Measurements from ENCODE around the gene LARP4B. TPM values are rescaled to one million over a fixed set of nuclear protein-coding genes. Genes with fewer than 3 reads are reported as not detected.

Gene LARP4B
- polyA plus RNA-seq, 3 donors: 7.5 to 15.4 (median 8.8) TPM

DNA sequence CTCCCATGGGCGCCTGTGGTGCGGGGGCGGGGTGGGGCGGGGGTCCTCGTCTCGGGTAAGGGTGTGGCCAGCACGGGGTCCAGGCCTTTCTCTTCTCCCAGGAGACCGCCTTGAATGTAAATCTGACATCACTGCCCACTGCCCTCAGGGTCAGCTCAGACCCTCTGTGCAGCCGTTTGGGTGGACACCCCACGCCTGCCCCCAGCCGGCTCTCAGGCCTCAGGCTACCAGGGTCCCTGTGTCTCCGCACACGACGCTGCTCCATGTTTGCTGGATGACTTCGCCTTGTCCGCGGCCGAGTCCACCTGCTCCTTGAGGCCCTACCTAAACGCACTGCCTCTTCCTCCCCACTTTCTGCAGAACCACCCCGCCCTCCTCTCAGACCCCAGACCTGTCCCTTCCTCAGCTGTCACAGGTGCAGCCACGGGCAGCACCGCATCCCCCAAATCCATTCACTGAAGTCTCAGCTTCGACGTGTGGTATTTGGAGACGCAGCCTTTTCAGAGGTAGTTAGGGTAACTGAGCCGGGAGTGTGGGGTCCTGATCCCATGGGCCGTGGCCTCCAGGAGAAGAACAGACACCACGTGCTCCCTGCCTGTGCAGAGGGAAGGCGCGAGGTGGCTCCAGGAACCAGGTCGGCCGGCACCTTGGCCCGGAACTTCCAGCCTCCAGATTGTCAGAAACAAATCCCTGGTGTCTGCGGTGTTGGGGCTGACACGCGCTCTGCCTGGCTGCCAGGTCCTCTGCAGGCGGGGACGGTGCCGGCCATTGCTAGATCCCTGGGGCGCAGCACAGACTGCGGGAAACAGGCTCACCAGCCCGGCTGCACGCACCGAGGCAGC lies 144.7 kb downstream of the LARP4B start:
- H3K27ac ChIP-seq (ENCODE audit: low read depth, low read length): no peak overlapping the region
- WGBS, 3 donors: 85 to 90% (median 87%) methylated on average over 43 to 44 of the region's 44 CpGs

DNA sequence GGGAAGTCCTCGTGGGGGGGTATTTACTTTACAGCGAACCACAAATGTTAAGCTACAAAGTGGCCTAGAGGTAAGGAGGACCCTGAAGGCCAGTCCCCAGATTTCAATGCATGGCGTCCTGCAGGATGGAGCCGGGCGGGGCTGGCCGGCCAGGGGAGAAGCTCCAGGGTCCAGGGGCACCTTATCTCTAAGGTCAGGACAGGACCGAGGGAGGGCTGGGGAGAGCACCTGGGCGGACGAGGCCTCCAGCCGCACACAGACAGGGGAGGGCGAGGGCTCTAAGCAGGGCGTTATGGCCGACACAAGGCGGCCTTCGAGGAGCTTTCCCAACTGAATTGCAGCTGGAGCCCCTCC lies 145.7 kb downstream of the LARP4B start:
- H3K27ac ChIP-seq (ENCODE audit: low read depth, low read length): no peak overlapping the region
- WGBS, 3 donors: 65 to 92% (median 71%) methylated on average over 15 of the region's 15 CpGs

DNA sequence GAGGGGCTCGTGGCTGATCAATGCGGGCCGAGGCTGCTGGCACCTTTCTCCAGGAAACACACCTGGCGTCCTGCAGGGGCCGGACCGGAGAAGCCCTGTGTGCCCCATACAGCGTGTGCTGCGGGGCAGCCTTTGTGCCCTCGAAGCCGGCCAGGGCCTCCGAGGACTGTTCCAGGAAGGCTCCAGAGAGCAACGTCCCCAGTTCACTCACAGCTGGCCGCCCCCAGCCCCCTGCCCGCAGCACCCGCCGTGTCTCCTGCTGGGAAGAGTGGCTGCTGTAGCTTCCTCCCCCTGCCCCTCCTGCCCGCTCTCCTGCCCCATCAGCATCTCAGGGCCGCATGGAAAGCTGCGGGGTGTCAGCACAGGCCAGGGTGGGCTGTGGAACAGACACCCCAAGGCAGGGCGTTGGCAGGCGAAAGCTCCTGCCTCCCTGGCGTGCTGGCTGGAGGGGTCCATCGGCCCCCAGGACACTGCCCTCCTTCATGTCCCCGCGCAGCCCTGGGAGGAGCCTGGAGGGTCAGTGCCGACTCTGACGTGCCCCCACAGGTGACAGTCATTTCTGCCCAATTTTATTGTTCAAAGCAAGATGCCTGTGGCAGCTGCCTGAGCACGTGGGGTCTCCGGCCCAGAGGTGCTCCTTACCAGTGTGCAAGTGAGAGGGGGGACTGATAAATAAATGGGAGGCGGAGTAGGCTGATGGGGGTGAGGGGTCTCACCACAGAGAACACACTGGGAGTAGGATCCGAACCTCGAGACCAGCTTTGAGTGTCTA lies 146.2 kb downstream of the LARP4B start:
- H3K27ac ChIP-seq (ENCODE audit: low read depth, low read length): no peak overlapping the region
- 50 to 55% (median 52%) methylated on average over 30 to 32 of the region's 32 CpGs for WGBS, 3 donors

DNA sequence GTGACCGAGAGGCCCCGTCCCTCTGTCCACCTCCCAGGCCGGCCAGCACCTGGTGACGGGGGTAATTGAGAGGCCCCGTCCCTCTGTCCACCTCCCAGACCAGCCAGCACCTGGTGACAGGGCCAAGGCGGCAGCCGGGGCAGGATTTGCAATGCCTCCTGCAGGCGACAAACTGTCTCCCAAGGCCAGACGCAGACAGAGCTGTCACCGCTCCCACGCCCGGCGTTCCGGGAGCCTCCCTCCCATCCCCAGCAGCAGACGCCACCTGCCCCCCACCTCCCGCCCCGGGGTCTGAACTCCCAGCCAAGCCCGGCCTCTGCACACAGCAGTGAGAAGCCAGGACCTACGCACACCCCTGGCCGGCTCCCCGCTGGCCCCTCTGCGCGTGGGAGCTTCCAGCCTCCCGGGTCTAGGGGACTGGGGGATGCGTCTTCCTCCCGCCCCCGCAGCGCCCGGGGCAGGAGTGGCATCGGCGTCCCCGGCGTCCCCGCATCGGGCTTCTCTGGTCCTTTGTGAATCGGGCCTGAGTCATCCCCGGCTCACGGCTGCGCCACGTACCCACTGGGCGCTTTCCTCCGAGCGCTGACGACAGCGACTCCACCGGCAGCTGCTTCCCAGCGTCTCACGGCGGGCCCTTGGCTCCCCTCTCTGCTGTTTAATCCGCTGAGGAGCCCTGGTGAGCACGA lies 147.0 kb downstream of the LARP4B start:
- no peak overlapping the region for H3K27ac ChIP-seq (ENCODE audit: low read depth, low read length)

DNA sequence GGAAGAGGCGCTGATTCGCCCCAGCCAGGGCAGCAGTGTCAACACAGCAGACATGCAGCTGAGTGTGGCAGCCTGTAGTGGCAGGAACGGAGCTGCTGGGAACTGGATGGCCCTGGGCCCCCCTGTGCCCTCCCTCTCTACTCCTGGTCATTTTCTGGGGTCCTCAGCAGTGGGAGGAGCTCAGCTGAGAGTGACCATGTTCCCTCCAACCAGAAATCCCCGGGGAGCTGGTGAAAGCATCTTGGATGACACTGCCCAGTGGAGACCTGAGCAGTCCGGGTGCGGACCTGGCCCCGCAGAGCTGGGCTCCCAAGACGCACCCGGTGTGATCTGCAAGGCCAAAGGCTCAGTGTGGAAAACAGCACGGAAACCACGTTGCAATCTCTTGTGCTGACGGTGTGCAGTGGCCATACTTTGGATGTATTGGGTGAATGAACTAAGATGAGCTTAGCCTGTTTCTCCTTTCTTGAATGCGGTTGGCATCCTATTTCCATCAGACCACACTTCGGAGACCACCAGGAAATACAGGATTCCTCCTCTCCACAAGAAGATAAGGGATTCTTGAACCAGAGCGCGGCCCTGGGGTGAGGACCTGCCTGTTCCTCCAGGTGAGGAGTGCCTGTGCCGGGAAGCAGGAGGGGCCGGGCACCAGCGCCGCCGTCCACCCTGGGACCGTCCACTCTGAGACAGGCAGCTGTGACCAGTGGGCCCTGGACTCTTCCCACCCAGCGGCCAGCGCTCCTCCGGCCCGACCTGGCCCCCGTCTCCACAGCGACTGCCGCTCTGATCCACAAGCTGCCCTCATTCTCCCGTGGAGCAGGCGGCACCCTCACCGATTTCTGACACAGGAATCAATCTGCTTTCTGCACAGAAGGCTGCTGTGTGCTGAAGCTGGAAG lies 148.5 kb downstream of the LARP4B start:
- no peak overlapping the region for H3K27ac ChIP-seq (ENCODE audit: low read depth, low read length)
- WGBS, 3 donors: 77 to 88% (median 83%) methylated on average over 32 of the region's 32 CpGs

More for the DNA sequence above, 147.0 kb downstream of the LARP4B start:
- 1 to 5% (median 4%) methylated on average over 46 to 51 of the region's 51 CpGs for WGBS, 3 donors

DNA sequence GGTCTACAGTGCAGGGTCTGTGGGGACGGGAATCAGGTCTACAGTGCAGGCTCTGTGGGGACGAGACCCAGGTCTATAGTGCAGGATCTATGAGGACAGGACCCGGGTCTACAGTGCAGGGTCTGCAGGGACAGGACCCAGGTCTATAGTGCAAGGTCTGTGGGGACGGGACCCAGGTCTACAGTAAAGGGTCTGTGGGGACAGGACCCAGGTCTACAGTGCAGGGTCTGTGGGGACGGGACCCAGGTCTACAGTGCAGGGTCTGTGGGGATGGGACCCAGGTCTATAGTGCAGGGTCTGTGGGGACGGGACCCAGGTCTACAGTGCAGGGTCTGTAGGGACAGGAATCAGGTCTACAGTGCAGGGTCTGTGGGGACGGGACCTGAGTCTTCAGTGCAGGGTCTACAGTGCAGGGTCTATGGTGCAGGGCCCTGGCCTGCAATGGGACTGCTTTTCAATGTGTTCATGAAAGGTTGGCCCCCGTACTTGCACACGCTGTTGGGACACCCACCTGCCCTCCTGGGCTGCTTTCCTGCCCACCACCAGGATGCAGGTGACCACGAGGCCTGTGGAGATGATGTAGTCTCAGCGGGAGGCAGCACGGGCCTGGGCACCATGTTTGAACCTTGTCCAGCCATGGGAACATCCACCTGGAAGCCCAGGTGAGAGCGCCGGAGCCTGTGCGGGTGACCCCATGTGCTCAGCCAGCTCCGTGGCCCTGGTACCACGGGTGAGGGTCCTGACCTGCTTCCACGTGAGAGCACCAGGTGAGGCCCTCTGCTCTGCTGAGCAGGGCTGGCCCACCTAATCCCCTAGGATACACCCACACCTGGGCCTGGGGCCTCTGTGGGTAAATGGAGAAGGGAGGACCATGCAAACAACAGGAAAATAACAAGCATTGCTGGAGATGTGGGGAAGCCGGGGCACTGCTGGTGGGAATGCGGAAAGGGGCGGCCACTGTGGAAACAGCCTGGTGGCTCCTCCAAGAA lies 150.7 kb downstream of the LARP4B start:
- no peak overlapping the region for H3K27ac ChIP-seq (ENCODE audit: low read depth, low read length)
- WGBS, 3 donors: 93 to 95% (median 95%) methylated on average over 20 to 21 of the region's 21 CpGs

DNA sequence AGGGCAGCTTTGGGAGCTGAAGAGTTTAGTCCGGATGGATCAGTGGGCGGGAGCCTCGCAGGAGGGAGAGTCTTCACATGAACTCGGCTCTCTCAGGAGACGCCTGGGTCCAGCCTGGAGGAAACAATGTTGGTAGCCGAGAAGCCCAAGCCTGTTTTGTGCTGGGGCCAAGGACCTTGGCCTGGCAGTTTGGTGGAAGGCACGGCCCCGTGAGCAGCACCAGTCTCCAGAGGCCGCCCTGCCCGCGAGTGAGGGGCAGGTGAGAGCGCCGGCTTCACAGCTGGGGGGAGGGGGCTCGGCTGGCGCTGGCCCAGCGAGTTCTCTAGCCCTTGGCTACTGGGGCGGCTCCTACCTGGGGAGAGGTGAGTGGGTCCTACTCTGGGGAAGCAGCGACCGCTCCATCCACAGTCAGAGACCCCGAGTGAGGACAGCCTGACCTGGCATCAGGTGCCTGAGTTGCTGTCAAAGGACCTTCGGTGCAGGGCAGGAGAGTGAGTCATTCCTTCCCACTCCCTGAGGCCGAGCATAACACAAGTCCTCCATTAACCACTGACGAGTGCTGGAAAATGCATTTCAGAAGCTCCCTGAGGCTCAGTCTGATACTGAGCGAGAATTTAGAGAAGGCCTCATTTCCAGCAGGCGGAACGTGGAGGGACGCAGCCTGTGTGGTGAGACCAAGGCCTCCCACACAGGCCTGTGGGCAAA lies 152.7 kb downstream of the LARP4B start:
- WGBS, 3 donors: 76 to 80% (median 79%) methylated on average over 27 of the region's 27 CpGs
- H3K27ac ChIP-seq (ENCODE audit: low read depth, low read length): no peak overlapping the region

DNA sequence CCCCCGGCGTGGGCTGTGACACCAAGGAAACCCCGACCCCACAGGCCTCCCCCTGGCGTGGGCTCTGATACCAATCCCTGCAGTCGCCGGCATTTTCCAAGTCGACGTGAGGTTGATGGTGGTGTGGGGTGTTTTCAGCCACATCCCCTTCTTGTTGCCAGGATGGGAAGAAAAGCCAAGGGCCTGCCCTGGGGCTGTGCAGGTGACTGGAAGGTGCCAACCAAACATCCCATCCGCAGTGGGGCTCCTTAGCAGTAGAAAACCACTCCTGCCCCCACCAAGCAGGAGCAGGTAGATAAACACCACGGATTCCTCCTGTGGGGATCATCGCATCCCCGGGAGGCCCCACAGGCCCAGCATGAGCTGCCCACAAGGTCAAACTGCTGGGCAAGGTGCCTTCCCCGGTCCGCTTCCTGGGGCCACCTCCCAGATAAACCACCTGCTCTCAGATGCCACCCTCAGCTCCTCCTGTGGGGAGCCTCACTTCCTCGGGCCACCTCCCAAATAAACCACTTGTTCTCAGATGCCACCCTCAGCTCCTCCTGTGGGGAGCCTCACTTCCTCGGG lies 153.5 kb downstream of the LARP4B start:
- 76 to 86% (median 85%) methylated on average over 14 to 16 of the region's 16 CpGs for WGBS, 3 donors
- no peak overlapping the region for H3K27ac ChIP-seq (ENCODE audit: low read depth, low read length)

DNA sequence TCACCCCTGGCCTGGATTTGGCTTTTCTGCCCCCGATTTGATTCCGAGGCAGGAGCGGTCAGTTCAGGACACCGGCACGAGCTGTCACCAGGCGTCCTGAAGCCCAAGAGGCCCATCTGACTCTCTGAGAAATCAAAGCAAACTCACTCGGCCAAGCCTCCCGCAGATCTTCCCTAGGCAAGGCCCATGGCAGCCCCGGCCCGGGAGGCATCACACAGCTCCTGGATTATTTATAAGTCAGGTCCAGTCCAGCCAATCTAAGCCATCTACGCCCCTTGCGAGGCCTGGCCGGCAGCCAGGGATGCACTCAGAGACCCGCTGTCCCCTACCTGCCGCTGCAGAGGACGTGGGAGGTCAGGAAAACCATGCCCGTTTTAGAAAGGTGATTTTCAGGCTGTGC lies 154.7 kb downstream of the LARP4B start:
- 69 to 79% (median 79%) methylated on average over 17 of the region's 17 CpGs for WGBS, 3 donors
- no peak overlapping the region for H3K27ac ChIP-seq (ENCODE audit: low read depth, low read length)

DNA sequence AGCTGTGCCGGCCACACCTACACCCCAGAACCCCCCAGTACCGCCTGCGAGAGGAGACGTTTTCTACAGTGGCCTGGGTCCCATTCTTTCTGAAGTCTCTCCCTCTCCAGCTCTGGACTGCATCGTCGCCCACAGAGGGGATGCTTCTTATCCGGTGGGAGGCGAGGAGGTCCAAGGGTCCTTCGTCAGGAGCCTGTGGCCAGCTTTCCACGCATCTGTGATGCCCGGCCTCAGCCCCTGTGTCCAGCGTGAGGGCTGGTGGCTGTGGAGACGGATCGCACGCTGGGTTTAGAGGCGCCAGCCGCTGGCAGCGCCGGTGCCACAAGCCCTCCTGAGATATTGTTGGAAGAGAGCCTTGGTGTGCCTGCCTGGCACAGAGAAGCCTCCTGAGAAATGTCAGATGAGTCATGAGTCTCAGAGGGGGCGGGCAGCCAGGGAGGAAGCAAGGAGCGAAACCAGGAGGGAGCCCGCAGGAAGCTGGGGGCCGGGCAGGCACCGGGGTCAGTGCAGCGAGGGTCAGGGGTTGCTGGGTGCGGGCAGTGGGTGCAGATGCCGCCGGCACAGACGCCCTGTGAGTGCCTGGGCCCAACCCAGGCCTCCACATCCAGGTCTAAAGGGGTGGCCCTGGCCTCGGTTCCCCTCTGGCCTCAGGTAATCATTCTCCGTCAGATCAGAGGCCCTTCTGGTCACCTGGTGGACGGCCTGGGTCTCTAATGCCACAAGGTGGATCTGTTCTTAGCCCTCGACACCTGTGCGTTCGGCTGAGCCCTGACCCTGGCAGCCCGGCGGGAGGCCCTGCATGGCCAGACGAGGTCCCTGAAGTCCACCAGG lies 156.0 kb downstream of the LARP4B start:
- WGBS, 3 donors: 81 to 82% (median 82%) methylated on average over 35 to 38 of the region's 38 CpGs
- H3K27ac ChIP-seq (ENCODE audit: low read depth, low read length): no peak overlapping the region

DNA sequence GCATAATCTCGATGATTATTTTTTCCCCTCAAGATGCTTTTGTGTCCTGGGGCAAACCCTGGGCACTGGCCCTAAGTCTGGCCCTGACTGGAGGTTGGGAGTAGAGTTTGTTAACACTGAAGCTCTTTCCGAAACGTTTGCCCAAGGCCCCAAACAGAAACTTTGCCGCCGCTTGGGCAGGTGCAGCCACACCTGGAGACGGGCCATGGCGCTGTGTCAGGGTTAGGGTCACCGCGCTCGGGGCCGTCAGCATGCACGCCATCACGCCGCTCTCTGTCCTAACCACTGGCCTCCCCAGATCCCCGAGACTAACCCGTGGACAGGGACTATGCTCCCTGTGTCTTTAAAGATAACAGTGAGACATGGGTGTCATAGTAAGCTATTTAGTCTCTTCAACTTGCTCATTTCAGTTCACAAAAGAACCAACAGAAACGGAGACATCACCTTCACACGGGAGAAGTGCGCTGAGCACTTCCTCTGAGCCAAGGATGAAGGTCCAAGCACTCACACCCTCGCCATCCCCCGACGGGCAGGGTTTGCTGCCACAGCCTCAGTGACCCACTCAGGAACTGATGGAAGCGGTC lies 156.8 kb downstream of the LARP4B start:
- 79 to 88% (median 86%) methylated on average over 23 of the region's 23 CpGs for WGBS, 3 donors
- H3K27ac ChIP-seq (ENCODE audit: low read depth, low read length): no peak overlapping the region

DNA sequence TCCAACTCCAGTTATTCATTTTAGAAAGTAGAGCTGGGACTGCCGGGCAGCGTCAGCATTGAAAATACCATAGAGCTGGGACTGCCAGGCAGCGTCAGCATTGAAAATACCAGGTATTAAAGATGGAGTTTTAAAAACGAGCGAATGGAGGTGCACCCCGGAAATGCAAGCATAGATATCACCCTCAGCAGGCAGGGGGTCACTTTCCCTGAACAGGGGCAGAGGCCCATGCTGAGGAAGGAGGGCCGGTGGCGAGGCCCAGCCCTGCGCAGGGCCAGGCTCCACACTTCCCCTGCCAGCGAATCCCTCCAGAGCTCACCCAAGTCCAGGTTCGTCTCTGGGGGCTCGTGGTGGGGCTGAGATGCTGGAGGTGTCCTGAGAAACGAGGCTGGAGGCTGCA lies 157.3 kb downstream of the LARP4B start:
- 88 to 90% (median 90%) methylated on average over 13 of the region's 13 CpGs for WGBS, 3 donors
- H3K27ac ChIP-seq (ENCODE audit: low read depth, low read length): no peak overlapping the region

DNA sequence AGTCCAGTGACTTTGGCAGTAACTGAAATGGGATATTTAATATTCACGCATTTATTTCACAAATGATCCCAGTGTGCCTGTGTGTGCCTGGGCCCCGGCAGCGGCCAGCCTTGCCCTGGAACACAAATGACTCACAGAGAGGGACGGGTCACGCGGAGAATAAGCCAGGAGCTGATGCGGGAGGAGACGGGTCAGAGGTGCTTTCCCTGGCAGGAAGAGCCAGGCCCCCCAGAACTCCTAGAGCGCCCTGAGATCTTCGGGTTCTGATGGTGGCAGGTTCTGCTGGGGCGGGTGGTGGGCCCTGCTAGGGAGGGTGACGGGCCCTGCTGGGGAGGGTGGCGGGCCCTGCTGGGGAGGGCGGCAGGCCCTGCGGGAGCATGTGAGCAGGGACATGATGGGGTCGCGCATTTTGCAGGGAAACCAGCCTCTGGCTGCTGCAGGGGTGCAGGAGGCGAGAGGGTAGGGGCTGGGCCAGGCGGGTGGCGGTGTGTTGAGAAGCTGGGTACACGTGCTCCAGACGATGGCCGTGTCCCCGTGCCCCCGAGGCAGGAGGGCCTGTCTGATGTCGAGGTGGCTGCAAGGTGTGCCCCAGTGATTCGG lies 157.8 kb downstream of the LARP4B start:
- 91 to 92% (median 91%) methylated on average over 25 to 27 of the region's 27 CpGs for WGBS, 3 donors
- no peak overlapping the region for H3K27ac ChIP-seq (ENCODE audit: low read depth, low read length)

DNA sequence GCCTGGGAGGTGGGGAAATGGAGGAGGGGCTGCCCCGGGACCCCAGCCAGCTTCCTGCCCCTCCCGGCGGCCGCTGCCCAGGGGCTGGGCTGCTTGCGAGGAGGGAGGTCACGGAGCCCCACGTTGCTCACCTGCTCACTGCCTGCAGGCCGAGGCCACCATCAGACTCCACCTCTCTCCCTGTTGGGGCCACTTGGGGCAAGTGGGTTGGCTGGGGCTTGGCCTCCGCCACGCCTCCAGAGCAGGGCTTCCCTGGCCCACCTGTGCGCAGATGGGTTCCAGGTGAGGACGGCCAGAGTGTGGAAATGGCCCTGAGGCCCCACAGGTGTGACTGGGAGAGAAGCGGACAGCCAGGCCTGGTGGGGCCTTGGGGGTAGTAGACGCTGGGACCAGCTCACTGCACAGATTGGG lies 159.3 kb downstream of the LARP4B start:
- H3K27ac ChIP-seq (ENCODE audit: low read depth, low read length): no peak overlapping the region
- WGBS, 3 donors: 63 to 69% (median 67%) methylated on average over 14 of the region's 14 CpGs

DNA sequence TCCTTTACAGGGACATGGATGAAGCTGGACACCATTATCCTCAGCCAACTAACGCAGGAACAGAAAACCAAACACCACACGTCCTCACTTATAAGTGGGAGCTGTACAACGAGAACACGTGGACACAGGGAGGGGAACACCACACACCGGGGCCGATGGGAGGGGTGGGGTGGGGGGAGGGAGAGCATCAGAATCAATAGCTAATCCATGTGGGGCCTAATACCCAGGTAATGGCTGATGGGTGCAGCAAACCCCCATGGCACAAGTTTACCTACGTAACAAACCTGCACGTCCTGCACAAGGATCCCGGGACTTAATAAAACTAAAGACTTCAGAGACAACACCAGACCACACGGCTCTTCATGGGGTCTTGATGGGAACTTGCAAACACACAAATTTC lies 159.9 kb downstream of the LARP4B start:
- H3K27ac ChIP-seq (ENCODE audit: low read depth, low read length): no peak overlapping the region
- WGBS, 3 donors: 79 to 93% (median 82%) methylated on average over 10 of the region's 10 CpGs

Data from adipose tissue (tissue), 3 donors.